IMR-90 (cell line): ENCODE measurements around the gene VWCE. TPM values are rescaled to one million over a fixed set of nuclear protein-coding genes. Genes with fewer than 3 reads are reported as not detected.
"Not testable (repeated sequence)": the region's sequence is repeated elsewhere in the genome, so short reads cannot be mapped to it uniquely, and the experiment has no call there.

Experiments used
- ATAC-seq: fragments of 200-7000 bp; cut with Tn5 transposase; 2 replicates; pipeline ENCODE4 v1.9.1; 2020; ENCODE audit warnings: low read depth, mild to moderate bottlenecking, moderate library complexity
- BruUV-seq: library from RNA; stranded (reverse); fragments of 400-500 nt; replicated peaks from 2 replicates; lab custom pipeline; 2021; lab: Mats Ljungman, UMichigan
- CTCF ChIA-PET: fragments of 300-600 bp; formaldehyde crosslinking; extraction: SDS; loops from one replicate; lab custom pipeline; 2021; ENCODE audit warnings: antibody characterized with exemption; lab: Yijun Ruan, JAX
- POLR2A ChIA-PET: fragments of 300-600 bp; sonication (Branson Sonifier 250); formaldehyde crosslinking; loops from one replicate; lab custom pipeline; 2022; ENCODE audit warnings: antibody characterized with exemption; ENCODE audit not compliant: unreplicated experiment; lab: Charles Lee
- DNase-seq: peaks from one replicate; pipeline ENCODE4 v3.0.0; 2013
- H2AFZ ChIP-seq: replicated peaks from 2 replicates; pipeline ENCODE3; 2013; ENCODE audit warnings: low read length, mild to moderate bottlenecking; ENCODE audit not compliant: poor library complexity
- H2AK5ac ChIP-seq: 2 replicates; pipeline ENCODE4 v1.6.1; 2013; ENCODE audit warnings: low read depth, low read length, inconsistent platforms
- H2AK9ac ChIP-seq: replicated peaks from 2 replicates; pipeline ENCODE3; 2013; ENCODE audit warnings: mild to moderate bottlenecking, low read depth, low read length, moderate library complexity; ENCODE audit not compliant: poor library complexity
- H2BK120ac ChIP-seq: 2 replicates; pipeline ENCODE4 v1.6.1; 2013; ENCODE audit warnings: low read depth, low read length, inconsistent platforms
- H2BK15ac ChIP-seq: 3 replicates; pipeline ENCODE4 v1.6.1; 2013; ENCODE audit warnings: low read depth, low read length, inconsistent platforms
- H2BK20ac ChIP-seq: 2 replicates; pipeline ENCODE4 v1.6.1; 2013; ENCODE audit warnings: low read depth, mild to moderate bottlenecking, inconsistent platforms, low read length, moderate library complexity
- H2BK5ac ChIP-seq: 2 replicates; pipeline ENCODE4 v1.6.1; 2013; ENCODE audit warnings: mild to moderate bottlenecking, low read depth, low read length, inconsistent platforms; ENCODE audit not compliant: poor library complexity, severe bottlenecking
- H3K14ac ChIP-seq: replicated peaks from 2 replicates; pipeline ENCODE4 v1.6.1; 2013; ENCODE audit warnings: low read depth, low read length, inconsistent platforms
- H3K18ac ChIP-seq: 2 replicates; pipeline ENCODE4 v1.6.1; 2013; ENCODE audit warnings: low read depth, low read length, control low read depth
- H3K23ac ChIP-seq: 2 replicates; pipeline ENCODE4 v1.6.1; 2013; ENCODE audit warnings: low read depth, low read length, inconsistent platforms
- H3K27ac ChIP-seq: 2 replicates; pipeline ENCODE4 v1.5.1; 2013; ENCODE audit warnings: mild to moderate bottlenecking, control low read depth, low read length; ENCODE audit not compliant: insufficient read depth
- H3K27me3 ChIP-seq: 2 replicates; pipeline ENCODE4 v1.6.1; 2013; ENCODE audit warnings: low read length; ENCODE audit not compliant: control insufficient read depth, insufficient read depth
- H3K36me3 ChIP-seq: 2 replicates; pipeline ENCODE4 v1.6.1; 2013; ENCODE audit warnings: low read length, mixed read lengths; ENCODE audit not compliant: control insufficient read depth, insufficient read depth
- H3K4ac ChIP-seq: 2 replicates; pipeline ENCODE4 v1.6.1; 2013; ENCODE audit warnings: low read depth, low read length, inconsistent platforms
- H3K4me1 ChIP-seq: 2 replicates; pipeline ENCODE4 v1.6.1; 2013; ENCODE audit warnings: low read length, mixed read lengths; ENCODE audit not compliant: control insufficient read depth, insufficient read depth
- H3K4me2 ChIP-seq: 2 replicates; pipeline ENCODE4 v1.6.1; 2013; ENCODE audit warnings: low read depth, mild to moderate bottlenecking, control low read depth, low read length, moderate library complexity
- H3K4me3 ChIP-seq: 2 replicates; pipeline ENCODE4 v1.5.1; 2013; ENCODE audit warnings: low read depth, mild to moderate bottlenecking, control low read depth, low read length, moderate library complexity; ENCODE audit not compliant: insufficient read depth
- H3K56ac ChIP-seq: 2 replicates; pipeline ENCODE4 v1.6.1; 2013; ENCODE audit warnings: low read length, inconsistent platforms; ENCODE audit not compliant: insufficient read depth; ENCODE audit errors: extremely low read depth
- H3K79me1 ChIP-seq, 2 experiments: 2 replicates each; pipeline ENCODE4 v1.6.1; 2013; ENCODE audit warnings: low read length in 2 of 2, inconsistent platforms in 1 of 2, low read depth in 1 of 2
- H3K9ac ChIP-seq: 2 replicates; pipeline ENCODE4 v1.6.1; 2013; ENCODE audit warnings: low read depth, low read length, control low read depth
- H3K9me1 ChIP-seq: 2 replicates; pipeline ENCODE4 v1.6.1; 2013; ENCODE audit warnings: low read length, inconsistent platforms; ENCODE audit not compliant: insufficient read depth
- H3K9me3 ChIP-seq: 2 replicates; pipeline ENCODE4 v1.6.1; 2013; ENCODE audit warnings: low read length; ENCODE audit not compliant: control insufficient read depth, insufficient read depth
- H4K20me1 ChIP-seq: 2 replicates; pipeline ENCODE4 v1.6.1; 2013; ENCODE audit warnings: low read length, inconsistent platforms; ENCODE audit not compliant: insufficient read depth
- H4K5ac ChIP-seq: 2 replicates; pipeline ENCODE4 v1.6.1; 2013; ENCODE audit warnings: mild to moderate bottlenecking, low read depth, low read length, control low read depth
- H4K8ac ChIP-seq, 2 experiments: 2 replicates each; pipeline ENCODE4 v1.6.1; 2013; ENCODE audit warnings: low read depth in 2 of 2, low read length in 2 of 2, control low read depth in 1 of 2, inconsistent platforms in 1 of 2
- H4K91ac ChIP-seq: 2 replicates; pipeline ENCODE4 v1.6.1; 2013; ENCODE audit warnings: low read depth, low read length, inconsistent platforms; ENCODE audit not compliant: insufficient read depth
- WGBS, 2 experiments: methylation state at CpG; one replicate each; pipeline versions ENCODE4 v1.1.5 to v1.1.7; 2013; ENCODE audit warnings: missing lambda C conversion rate in 2 of 2; ENCODE audit not compliant: insufficient read length in 1 of 2; ENCODE audit errors: extremely low coverage in 2 of 2; 5-methylcytosine and 5-hydroxymethylcytosine counted together
- dilution Hi-C: fragments of 300-500 bp; cut with HindIII; formaldehyde crosslinking; loops from one replicate; pipeline ENCODE4 v1.14.3; 2018; ENCODE audit warnings: low sequenced_read_pairs; ENCODE audit not compliant: unreplicated experiment
- in situ Hi-C: fragments of 300-500 bp; cut with MboI; formaldehyde crosslinking; loops from 3 replicates; pipeline ENCODE4 v1.14.3; 2019; ENCODE audit warnings: low sequenced_read_pairs, inconsistent platforms, mixed read lengths
- intact Hi-C: fragments of 100-400 bp; cut with micrococcal nuclease; formaldehyde crosslinking; loops from 2 replicates; pipeline ENCODE4 v1.10.0; 2022
- polyA plus RNA-seq, 3 experiments: library from polyadenylated mRNA; depleted of rRNA; stranded (reverse); fragments of >200 nt; gene quantifications; 2 replicates each; pipeline ENCODE4 v1.2.3, GENCODE V29; 2012; ENCODE audit warnings: low replicate concordance in 1 of 3
- total RNA-seq: library from RNA; depleted of rRNA; stranded (reverse); fragments of >200 nt; gene quantifications from 2 replicates; pipeline ENCODE4 v1.2.3, GENCODE V29; 2012

Gene VWCE
- total and polyA plus RNA-seq, 2 of the 4 experiments (the other 2 are of a cell fraction) = under 0.01 to 1.1 TPM

- in situ Hi-C loops, H4K91ac ChIP-seq, H3K9ac ChIP-seq, H3K4ac ChIP-seq, H3K14ac ChIP-seq, H3K18ac ChIP-seq, H2BK20ac ChIP-seq, H2BK15ac ChIP-seq, H3K56ac ChIP-seq, H4K20me1 ChIP-seq, H2BK120ac ChIP-seq, H3K27ac ChIP-seq, H4K5ac ChIP-seq, DNase-seq, POLR2A ChIA-PET, H2AK9ac ChIP-seq, H3K36me3 ChIP-seq, H3K4me1 ChIP-seq, dilution Hi-C loops, H3K27me3 ChIP-seq, H2BK5ac ChIP-seq, intact Hi-C loops, H2AFZ ChIP-seq, H3K79me1 ChIP-seq, ATAC-seq, H3K4me2 ChIP-seq, BruUV-seq, H3K9me1 ChIP-seq, H2AK5ac ChIP-seq, H3K23ac ChIP-seq, H3K4me3 ChIP-seq, H3K9me3 ChIP-seq, CTCF ChIA-PET, H4K8ac ChIP-seq: not testable (repeated sequence)
- WGBS, 2 experiments = no CpG with 5 or more reads among the region's 9 CpGs
These were observed 47.0 kb downstream of the VWCE start for GRCh38 chr11:61248071-61248470.

DNA sequence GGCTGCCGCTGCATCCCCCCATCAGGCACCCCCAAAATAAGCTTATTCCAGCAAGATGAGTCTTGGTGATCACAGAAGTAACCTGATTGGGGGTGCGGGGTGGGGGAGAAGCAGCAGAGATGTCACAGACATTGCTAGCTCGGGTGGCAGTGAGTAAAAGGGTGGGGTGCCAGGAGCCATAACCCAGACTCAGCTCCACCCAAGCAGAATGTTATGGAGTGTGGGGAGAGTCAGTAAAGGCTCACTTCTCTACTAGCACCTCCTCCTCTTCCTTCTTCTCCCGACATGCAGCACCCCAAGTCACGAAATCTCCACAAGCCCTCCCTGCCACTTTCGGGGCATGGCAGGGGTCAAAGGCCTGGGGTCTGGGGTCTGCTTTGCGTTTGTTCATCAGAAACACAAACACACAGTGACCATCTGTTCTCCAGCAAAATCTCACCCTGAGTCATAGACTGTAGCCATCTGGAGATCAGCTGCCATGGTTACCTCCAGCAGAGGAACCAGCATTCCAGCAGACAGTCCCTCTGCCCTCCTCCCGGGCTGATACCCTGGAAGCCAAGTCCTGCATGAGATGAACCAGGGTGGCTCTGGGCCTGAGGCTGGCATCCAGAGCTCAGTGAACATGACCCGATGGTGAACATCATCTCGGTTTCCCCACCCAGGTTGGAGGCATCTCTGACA, 49.7 kb downstream of the VWCE start:
- H2BK120ac ChIP-seq, H3K9me3 ChIP-seq, BruUV-seq, H3K9ac ChIP-seq, H2BK5ac ChIP-seq, intact Hi-C loops, H3K4me3 ChIP-seq, DNase-seq, H2BK15ac ChIP-seq, H3K9me1 ChIP-seq, H3K4me1 ChIP-seq, H3K18ac ChIP-seq, H3K79me1 ChIP-seq, H2AK5ac ChIP-seq, H4K5ac ChIP-seq, H3K27me3 ChIP-seq, H3K4ac ChIP-seq, dilution Hi-C loops, H3K4me2 ChIP-seq, H4K91ac ChIP-seq, H3K23ac ChIP-seq, H2AFZ ChIP-seq, H3K14ac ChIP-seq, H4K8ac ChIP-seq, H3K27ac ChIP-seq, H4K20me1 ChIP-seq, in situ Hi-C loops, POLR2A ChIA-PET, H3K56ac ChIP-seq, H2AK9ac ChIP-seq, H2BK20ac ChIP-seq, H3K36me3 ChIP-seq, CTCF ChIA-PET: not testable (repeated sequence)
- peak; percentile 90 for ATAC-seq
- WGBS, 2 experiments = no CpG with 5 or more reads among the region's 10 CpGs
